D341Med (cell line): ENCODE measurements around the gene ANGPTL8.

Experiments used
- DNase-seq: peaks from one replicate; pipeline ENCODE4 v3.0.0; 2012; ENCODE audit warnings: low spot score

ANGPTL8 gene

DNA sequence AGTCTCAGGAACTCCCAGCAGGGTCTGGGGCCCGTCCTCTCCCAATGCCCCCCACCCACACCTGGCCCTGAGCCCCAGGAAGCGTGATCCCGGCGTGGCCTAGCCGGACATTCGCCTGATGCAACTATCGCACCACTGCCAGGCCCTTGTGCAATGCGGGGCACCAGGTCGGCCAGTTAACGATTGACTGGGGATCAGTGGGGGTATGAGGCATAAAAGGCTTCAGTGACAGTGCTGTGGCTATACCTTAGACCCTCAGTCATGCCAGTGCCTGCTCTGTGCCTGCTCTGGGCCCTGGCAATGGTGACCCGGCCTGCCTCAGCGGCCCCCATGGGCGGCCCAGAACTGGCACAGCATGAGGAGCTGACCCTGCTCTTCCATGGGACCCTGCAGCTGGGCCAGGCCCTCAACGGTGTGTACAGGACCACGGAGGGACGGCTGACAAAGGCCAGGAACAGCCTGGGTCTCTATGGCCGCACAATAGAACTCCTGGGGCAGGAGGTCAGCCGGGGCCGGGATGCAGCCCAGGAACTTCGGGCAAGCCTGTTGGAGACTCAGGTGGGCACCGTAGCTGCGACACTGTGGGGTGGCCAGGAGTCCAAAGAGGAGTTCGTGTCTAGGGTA lies at the start of gene ANGPTL8:
Gene ANGPTL8, plus strand, starts transcription at position 243 of the 624 bp plus-strand sequence. Its CDS starts 19 bp downstream, at position 262.
- DNase-seq = no peak

DNA sequence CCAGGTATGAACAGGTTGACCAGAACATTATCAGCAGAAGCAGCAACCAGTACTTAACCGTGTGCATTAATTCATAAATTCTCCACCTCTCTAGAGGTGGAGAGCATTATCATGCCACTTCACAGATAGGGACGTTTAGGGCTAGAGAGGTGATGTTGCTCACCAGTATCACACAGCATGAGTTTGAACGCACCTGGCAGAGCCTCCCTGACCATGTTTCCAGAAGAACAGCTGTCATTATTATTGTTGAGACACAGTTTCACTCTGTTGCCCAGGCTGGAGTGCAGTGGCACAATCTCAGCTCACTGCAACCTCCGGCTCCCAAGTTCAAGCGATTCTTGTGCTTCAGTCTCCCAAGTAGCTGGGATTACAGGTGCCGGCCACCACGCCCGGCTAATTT lies 48.9 kb upstream of the ANGPTL8 start:
- DNase-seq = no peak

DNA sequence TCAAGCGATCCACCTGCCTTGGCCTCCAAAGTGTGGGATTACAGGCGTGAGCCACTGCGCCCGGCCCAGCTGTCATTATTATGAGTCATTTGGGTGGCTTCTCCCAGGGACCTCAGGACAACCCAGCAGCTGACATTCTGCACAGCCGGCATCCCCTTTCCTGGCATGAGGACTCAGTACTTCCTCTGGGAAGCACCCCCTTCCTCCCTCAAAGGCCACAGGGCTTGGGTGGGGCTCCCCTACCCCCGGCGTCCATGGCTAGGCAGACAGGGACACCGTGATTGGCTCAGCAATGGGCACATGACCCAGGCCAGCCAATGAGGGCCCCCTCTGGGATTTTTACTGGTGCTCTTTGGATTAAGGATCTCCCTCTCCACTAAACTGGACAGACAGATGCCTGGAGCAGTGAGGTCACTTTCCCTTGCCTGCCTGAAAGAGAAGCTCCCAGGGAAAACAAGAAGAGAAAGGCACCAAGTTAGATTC lies 48.1 kb upstream of the ANGPTL8 start:
- peak; percentile 64 for DNase-seq

- DNase-seq = no peak
Measured at GRCh38 chr19:11191934-11192333, 47.5 kb upstream of the ANGPTL8 start.

DNA sequence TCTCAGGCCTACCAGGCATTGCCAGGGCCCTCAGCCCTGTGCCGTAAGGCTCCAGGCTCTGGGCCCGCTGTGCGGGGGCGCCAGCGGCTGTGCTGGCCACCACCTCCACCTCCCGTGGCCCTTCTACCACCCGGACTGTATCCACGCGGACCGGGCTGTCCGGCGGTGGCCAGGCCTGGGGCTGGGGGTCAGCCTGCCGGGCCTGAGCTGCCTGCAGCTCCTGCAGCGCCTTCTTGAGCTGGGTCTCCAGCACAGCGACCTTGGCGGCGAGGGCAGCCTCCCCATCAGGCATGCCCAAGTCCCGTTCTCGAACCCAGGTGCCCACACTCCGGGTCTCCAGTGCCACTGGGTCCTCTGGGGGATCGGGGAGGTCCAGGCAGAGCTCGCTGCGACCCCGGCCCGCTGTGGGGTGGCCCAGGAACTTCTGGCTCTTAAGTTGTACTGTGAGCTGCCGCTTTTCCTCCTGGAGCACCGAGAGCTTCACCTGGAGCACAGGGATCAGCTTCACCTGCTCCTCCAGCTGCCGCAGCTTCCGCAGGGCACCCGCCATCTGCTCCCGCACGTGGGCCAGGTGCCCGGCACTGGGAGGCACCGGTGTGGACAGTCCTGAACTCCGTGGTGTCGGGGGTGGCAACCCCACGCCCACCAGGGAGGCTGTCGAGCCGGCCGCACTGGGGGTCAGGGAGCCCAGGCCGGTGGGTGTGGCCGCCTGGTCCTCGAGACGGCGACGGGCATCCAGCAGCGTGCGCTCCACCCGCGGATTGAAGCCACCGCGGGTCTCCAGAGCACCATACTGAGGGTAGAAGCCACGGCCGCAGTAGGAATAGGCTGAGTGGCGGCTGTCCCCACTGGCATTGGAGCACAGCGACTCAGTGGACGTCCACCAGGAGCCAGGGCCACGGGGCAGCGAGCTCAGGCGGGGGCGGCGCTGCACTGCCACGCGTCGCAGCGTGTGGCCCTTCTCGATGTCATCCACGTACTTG lies 46.2 kb upstream of the ANGPTL8 start:
- DNase-seq = no peak

DNA sequence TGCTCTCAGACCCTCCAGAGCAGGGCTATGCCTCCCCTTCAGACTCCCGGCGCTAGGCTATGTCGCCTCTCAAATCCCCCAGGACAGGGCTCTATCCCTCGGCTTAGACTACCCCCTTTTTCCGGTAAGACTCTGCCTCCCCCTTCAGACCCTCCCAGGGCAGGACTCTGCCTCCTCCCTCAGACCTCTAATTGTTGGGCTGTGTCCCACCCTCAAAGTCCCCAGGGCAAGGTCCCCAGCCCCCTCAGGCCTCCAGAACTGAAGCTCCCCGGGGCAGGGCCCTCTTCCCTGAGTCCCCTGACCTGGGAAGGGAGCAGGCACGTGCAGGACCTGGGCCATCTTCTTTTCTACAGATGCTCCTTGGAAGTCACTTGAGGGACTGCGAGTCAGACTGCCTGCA lies 45.2 kb upstream of the ANGPTL8 start:
- no peak for DNase-seq

GRCh38 chr19:11194656-11195558 lies 44.5 kb upstream of the ANGPTL8 start:
- no peak for DNase-seq

DNA sequence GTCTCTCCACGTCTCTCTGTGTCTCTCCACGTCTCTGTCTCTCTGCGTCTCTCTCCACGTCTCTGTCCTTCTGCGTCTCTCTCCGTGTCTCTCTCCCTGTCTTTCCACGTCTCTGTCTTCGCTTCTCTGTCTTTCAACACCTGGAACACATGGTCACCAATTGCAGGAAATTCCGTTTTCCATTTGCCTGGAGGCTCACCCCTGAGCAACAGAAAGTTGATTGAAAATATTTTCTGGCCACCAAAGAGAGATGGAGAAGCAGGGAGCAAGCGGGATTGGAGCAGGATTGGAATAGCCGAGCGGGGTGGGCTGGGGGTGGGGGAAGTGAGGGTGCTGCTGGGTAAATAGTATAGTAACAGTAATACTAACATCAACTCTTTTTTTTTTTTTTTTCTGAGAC lies 43.7 kb upstream of the ANGPTL8 start:
- DNase-seq = no peak

DNA sequence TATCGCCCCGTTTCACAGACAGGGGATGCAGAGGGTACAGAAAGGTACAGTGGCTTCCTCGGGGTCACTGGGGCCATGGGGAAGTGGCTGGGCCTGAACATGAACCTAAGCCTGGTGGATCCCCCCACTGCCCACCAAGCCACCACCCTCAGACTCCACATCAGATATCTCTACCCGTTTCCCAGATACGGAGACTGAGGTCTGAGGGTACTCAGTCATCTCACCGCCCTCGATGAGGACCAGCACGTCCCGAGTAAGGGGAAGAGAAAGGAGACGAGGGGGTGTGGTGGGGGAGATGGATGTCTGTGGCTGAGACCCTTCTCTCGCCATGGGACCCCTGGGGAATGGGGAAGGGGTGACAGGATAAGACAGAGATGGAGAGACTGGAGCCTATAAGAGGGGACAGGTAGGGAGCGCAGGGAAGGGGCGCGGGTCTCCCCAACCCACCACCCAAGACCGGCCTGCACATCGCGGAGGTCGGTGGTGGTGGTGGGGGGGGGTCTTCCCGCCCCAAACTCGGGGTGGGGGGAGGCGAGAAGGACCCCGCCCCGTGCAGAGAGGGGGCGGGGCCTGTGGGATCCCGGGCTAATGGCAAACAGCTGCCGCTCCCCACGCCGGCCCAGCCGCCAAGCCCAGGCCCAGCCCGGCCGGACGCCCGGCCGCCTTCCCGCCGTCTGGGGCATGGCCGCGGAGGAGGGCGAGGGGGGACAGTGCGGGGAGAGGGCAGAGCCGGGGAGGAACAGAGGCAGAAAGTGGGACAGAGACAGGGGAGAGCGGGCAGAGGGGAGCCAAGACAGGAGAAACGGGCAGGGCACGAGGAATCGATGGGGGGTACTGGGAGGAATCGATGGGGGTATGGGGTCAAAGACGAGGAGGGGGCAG lies 42.8 kb upstream of the ANGPTL8 start:
- DNase-seq = peak; percentile 63

- DNase-seq = peak; percentile 99
Measured at GRCh38 chr19:11197291-11198174, 41.9 kb upstream of the ANGPTL8 start, which contains the start of gene KANK2. Gene KANK2, minus strand, starts transcription at chr19:11197545. Its CDS starts 3,034 bp downstream, at chr19:11194511.

DNA sequence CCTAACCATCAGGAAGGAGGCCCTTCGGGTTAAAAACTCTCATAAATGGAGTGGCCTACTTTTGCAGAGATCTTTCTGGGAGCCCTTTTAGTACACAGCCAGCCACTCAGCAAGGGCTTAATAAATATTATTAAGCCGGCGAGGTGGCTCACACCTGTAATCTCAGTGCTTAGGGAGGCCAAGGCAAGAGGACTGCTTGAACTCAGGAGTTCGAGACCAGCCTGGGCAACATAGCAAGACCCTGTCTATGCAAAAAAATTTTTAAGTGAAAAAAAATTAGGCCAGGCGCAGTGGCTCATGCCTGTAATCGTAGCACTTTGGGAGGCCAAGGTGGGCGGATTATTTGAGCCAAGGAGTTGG lies 41.3 kb upstream of the ANGPTL8 start:
- DNase-seq = no peak

GRCh38 chr19:11198769-11199424 lies 40.5 kb upstream of the ANGPTL8 start:
- no peak for DNase-seq

DNA sequence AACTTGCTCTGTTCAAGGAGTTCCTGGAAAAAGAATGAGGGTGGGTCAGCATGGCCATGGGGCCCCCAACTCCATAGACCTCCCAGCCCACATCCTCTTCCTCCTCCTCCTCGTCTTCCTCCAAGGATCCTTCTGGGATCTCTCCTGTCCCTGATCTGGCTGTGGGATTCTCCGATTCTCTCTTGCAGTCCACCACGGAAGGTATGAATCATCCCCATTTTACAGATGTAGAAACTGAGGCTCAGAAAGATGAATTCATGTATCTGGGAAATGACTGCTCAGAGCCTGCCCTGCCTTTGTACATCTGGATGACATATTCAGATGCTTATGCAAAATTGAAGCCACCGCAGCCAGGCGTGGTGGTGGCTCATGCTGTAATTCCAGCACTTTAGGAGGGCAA lies 39.9 kb upstream of the ANGPTL8 start:
- no peak for DNase-seq

DNA sequence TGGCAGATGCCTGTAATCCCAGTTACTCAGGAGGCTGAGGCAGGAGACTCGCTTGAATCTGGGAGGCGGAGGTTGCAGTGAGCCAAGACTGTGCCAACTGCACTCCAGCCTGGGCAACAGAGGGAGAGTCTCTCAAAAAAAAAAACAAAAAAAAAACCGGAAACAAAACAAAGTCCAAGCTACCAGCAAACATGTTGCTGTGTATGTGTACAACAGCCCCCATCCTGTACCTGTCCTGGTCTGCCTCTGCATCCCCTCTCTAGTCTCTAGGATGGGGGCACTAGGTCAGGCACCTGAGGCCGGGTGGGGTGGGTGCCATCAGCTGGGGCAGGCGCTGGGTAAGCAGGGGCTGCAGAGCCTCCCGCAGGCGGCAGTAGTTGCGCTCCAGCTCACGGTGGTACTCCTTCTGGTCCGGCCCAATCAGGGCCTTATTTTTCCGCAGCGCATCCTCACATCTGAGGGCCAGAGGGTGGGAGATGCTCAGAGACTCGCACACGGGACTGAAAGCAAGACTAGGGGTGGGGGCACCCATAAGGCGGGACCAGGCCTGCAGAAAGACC lies 39.3 kb upstream of the ANGPTL8 start:
- DNase-seq = no peak

GRCh38 chr19:11200931-11201330 lies 38.5 kb upstream of the ANGPTL8 start:
- DNase-seq = no peak

GRCh38 chr19:11201791-11202190 lies 37.6 kb upstream of the ANGPTL8 start:
- DNase-seq = no peak

GRCh38 chr19:11202488-11203193 lies 36.8 kb upstream of the ANGPTL8 start:
- no peak for DNase-seq
